Fibroblast of the aortic adventitia (primary cell): Measurements from ENCODE around the gene COL8A1. TPM values are rescaled to one million over a fixed set of nuclear protein-coding genes. Genes with fewer than 3 reads are reported as not detected.
"Not testable (repeated sequence)": the region's sequence is repeated elsewhere in the genome, so short reads cannot be mapped to it uniquely, and the experiment has no call there.

Source experiments
- DNase-seq: peaks from one replicate; pipeline ENCODE4 v3.0.0-alpha.2; 2010; ENCODE audit warnings: low read depth
- H3K4me3 ChIP-seq: 2 replicates; pipeline ENCODE4 v1.5.1; 2011; ENCODE audit warnings: low read depth, mild to moderate bottlenecking, control low read depth, low read length, moderate library complexity
- total RNA-seq: library from RNA; depleted of rRNA; stranded (reverse); fragments of >200 nt; gene quantifications from 2 replicates; pipeline ENCODE4 v1.2.3, GENCODE V29; 2012; ENCODE audit warnings: low replicate concordance
- TF ChIP-seq, protein P1 (sequence below): IDR thresholded peaks from 2 replicates; pipeline ENCODE4 v1.5.1; 2011; ENCODE audit warnings: mild to moderate bottlenecking, low read length, control low read depth, inconsistent platforms; ENCODE audit not compliant: insufficient read depth

COL8A1 gene
- total RNA-seq, 1 donor = 25.1 TPM

GRCh38 chr3:99716463-99716995, 78.1 kb downstream of the COL8A1 start:
- TF ChIP-seq, protein P1, sequence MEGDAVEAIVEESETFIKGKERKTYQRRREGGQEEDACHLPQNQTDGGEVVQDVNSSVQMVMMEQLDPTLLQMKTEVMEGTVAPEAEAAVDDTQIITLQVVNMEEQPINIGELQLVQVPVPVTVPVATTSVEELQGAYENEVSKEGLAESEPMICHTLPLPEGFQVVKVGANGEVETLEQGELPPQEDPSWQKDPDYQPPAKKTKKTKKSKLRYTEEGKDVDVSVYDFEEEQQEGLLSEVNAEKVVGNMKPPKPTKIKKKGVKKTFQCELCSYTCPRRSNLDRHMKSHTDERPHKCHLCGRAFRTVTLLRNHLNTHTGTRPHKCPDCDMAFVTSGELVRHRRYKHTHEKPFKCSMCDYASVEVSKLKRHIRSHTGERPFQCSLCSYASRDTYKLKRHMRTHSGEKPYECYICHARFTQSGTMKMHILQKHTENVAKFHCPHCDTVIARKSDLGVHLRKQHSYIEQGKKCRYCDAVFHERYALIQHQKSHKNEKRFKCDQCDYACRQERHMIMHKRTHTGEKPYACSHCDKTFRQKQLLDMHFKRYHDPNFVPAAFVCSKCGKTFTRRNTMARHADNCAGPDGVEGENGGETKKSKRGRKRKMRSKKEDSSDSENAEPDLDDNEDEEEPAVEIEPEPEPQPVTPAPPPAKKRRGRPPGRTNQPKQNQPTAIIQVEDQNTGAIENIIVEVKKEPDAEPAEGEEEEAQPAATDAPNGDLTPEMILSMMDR = no peak
- no peak for DNase-seq
- no peak overlapping the region for H3K4me3 ChIP-seq

DNA sequence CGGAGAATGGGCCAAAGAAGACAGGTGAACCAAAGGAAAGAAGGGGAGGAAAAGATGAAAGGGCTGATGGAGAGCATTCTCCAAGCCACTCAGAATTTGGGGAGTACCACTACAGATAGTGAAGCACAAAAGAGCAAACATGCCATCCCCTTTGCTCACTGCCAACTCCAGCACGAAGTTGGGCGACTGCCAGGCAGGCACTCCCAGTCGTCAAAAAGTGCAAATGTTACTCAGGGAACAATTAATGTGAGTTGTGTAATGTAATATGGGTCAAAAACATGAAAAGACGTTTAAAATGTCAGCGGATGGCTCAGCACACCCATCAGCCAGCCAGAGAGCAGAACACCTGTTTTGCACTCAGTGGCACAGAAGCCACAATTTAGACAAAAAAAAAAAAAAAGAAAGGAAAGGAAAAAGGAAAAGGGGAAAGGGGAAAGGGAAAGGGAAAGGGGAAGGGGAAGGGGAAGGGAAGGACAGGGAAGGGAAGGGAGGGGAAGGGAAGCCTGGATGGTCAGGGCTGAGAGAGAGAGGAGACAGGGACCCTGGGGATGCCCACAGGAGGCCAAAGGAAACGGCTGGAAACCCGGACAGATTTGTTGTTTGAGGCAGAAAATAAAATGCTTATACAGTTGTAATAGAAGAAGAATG, 82.7 kb downstream of the COL8A1 start:
- no peak overlapping the region for H3K4me3 ChIP-seq
- TF ChIP-seq, protein P1 = no peak
- no peak for DNase-seq

DNA sequence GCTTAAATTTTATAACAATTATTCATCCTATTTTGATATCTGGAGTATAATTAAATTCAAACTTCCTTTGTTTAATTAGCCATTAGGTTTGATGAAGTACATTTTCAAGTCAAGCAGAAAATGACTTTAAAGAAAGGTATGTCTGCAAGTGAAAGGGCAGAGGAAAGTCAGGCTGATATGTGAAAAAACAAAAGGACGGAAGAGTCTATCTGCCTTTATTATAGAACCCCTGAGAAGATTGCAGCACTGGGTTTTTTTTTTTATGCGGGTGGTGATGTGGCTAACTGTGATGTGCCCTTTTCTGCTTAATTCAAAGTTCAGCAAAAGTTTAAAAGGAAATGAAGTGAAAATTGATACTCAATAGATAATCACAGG, 83.2 kb downstream of the COL8A1 start:
- DNase-seq = no peak
- TF ChIP-seq, protein P1 = no peak
- no peak overlapping the region for H3K4me3 ChIP-seq

GRCh38 chr3:99724276-99724675, 85.9 kb downstream of the COL8A1 start:
- TF ChIP-seq, protein P1 = no peak
- DNase-seq = no peak
- H3K4me3 ChIP-seq = no peak overlapping the region

DNA sequence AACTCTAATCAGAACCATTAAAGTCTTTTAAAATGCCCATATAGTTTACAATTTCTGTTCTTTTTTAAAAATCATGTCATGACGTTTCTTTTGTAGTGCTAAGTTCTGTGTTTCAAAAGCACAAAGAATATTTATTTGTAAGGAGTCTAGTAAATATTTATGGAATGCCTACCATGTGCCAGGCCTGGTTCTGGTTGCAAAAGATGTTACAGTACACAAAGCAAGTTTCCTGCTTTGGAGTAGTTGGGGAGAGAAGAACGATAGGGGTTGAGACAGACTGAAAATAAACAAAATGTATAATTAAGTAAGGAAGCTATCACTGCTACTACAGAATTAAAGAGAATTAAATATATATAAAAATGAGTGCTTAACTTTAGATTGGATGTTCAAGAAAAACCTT, 92.5 kb downstream of the COL8A1 start:
- DNase-seq = no peak
- H3K4me3 ChIP-seq = no peak overlapping the region
- TF ChIP-seq, protein P1 = no peak

DNA sequence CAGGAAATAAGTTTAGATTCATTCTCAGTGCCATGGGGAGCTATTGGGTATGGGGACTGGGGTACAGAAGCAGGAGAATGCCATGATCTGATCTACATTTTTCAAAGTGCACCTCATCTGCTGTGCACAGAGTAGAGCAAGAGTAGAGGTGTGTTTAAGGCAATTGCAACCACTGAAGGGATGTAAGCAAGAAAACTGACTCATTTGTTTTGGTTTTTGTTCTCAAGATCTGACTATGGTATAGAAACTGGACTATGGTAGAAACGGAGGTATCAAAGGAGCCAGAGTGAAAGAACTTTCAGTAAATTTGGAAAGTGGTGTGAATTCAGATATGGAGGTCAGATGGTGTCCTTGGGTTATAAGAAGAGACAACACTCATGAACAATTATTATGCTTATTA, 93.1 kb downstream of the COL8A1 start:
- TF ChIP-seq, protein P1 = no peak
- no peak for DNase-seq
- no peak overlapping the region for H3K4me3 ChIP-seq

GRCh38 chr3:99740371-99740770, 102.0 kb downstream of the COL8A1 start:
- not testable (repeated sequence) for H3K4me3 ChIP-seq, DNase-seq
